Smooth muscle cell (in vitro differentiated cells): Measurements from ENCODE around the gene SDHAF3. TPM values are rescaled to one million over a fixed set of nuclear protein-coding genes. Genes with fewer than 3 reads are reported as not detected.
"Not testable (repeated sequence)": the region's sequence is repeated elsewhere in the genome, so short reads cannot be mapped to it uniquely, and the experiment has no call there.

ENCODE experiments used
- DNase-seq: peaks from one replicate; lab custom pipeline; 2025; ENCODE audit not compliant: unreplicated experiment; lab: John Stamatoyannopoulos, UW
- H2AFZ ChIP-seq: fragments of 200-600 bp; sonication (generic); 2 replicates; pipeline ENCODE4 v1.6.0; 2016; ENCODE audit warnings: antibody characterized with exemption, low read depth, mild to moderate bottlenecking
- H3F3A ChIP-seq: fragments of 200-600 bp; sonication (generic); 2 replicates; pipeline ENCODE4 v1.6.0; 2017; ENCODE audit warnings: antibody characterized with exemption, low read depth
- H3K27ac ChIP-seq: fragments of 200-600 bp; sonication (generic); 2 replicates; pipeline ENCODE4 v1.5.1; 2016; ENCODE audit warnings: low read depth, mild to moderate bottlenecking
- H3K27me3 ChIP-seq: fragments of 200-600 bp; sonication (generic); 2 replicates; pipeline ENCODE4 v1.6.1; 2016; ENCODE audit warnings: low read depth, mild to moderate bottlenecking
- H3K36me3 ChIP-seq: fragments of 200-600 bp; sonication (generic); 2 replicates; pipeline ENCODE4 v1.5.1; 2016; ENCODE audit warnings: low read depth
- H3K4me1 ChIP-seq: fragments of 200-600 bp; sonication (generic); 2 replicates; pipeline ENCODE4 v1.5.1; 2016; ENCODE audit warnings: low read depth
- H3K4me2 ChIP-seq: fragments of 200-600 bp; sonication (generic); 2 replicates; pipeline ENCODE4 v1.6.0; 2016; ENCODE audit warnings: mild to moderate bottlenecking
- H3K4me3 ChIP-seq: fragments of 200-600 bp; sonication (generic); 2 replicates; pipeline ENCODE4 v1.5.1; 2016; ENCODE audit warnings: mild to moderate bottlenecking
- H3K79me2 ChIP-seq: fragments of 200-600 bp; sonication (generic); 2 replicates; pipeline ENCODE4 v1.6.0; 2016; ENCODE audit warnings: low read depth, mild to moderate bottlenecking
- H3K9ac ChIP-seq: fragments of 200-600 bp; sonication (generic); 2 replicates; pipeline ENCODE4 v1.6.0; 2016; ENCODE audit warnings: low read depth
- H3K9me3 ChIP-seq: fragments of 200-600 bp; sonication (generic); replicated peaks from 2 replicates; pipeline ENCODE4 v1.5.1; 2016; ENCODE audit warnings: low read depth
- H4K20me1 ChIP-seq: fragments of 200-600 bp; sonication (generic); 2 replicates; pipeline ENCODE4 v1.6.0; 2016; ENCODE audit warnings: low read depth
- WGBS: methylation state at CpG from one replicate; pipeline ENCODE4 v1.1.7; 2016; ENCODE audit warnings: low lambda C conversion rate; 5-methylcytosine and 5-hydroxymethylcytosine counted together
- polyA plus RNA-seq: library from polyadenylated mRNA; unstranded; fragments of >200 nt; fragmentation: Nextera tagmentation; extraction: Ambion mirVana; gene quantifications from 2 replicates; pipeline ENCODE4 v1.2.1, GENCODE V29; 2016
- total RNA-seq: library from RNA; depleted of rRNA; stranded (reverse); fragments of >200 nt; gene quantifications from 2 replicates; pipeline ENCODE4 v1.2.3, GENCODE V29; 2014
- TF ChIP-seq, protein P1 (sequence below): fragments of 200-600 bp; sonication (generic); IDR thresholded peaks from 2 replicates; pipeline ENCODE4 v1.5.1; 2017; ENCODE audit warnings: borderline replicate concordance, mild to moderate bottlenecking, antibody characterized with exemption; ENCODE audit not compliant: insufficient read depth, poor library complexity, severe bottlenecking

Gene SDHAF3
- total and polyA plus RNA-seq, 2 experiments from 2014 or later, result 25.6 to 28.5 TPM

DNA sequence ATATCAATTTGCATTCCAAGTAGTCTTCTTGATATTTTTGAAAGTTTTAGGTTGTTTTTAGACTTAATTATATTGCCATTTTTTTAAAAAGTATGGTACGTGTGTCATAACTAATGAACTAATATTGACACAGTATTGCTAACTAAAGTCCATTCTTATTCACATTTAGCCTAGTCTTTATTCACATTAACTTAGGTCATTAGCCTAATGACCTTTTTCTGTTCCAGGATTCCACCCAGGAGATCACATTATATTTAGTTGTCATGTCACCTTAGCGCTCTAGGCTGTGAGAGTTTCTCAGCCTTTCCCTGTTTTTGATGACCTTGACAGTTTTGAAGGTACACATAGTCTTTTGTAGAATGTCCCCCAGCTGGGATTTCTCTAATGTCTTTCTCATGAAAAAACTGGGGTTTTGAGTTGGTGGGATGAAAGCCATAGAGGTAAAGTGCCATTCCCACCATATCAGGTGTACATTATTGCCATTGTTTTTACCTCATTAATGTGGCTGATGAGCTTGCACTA is 38.5 kb downstream of the SDHAF3 start:
- H3K4me1 ChIP-seq, result no peaks in the 10 kb centered on the region
- 93% methylated on average over 2 of the region's 2 CpGs for WGBS
- H3K4me3 ChIP-seq, result no peak overlapping the region
- no peak for DNase-seq
- H3K79me2 ChIP-seq, result no peaks in the 10 kb centered on the region
- H3K27ac ChIP-seq, result no peak overlapping the region
- no peaks in the 10 kb centered on the region for H3K36me3 ChIP-seq
- H3F3A ChIP-seq, result no peaks in the 10 kb centered on the region
- H4K20me1 ChIP-seq, result peaks cover 4% of the 10 kb centered on the region
- H2AFZ ChIP-seq, result no peak overlapping the region
- H3K4me2 ChIP-seq, result no peak overlapping the region
- no peaks in the 10 kb centered on the region for H3K27me3 ChIP-seq
- TF ChIP-seq, protein P1, sequence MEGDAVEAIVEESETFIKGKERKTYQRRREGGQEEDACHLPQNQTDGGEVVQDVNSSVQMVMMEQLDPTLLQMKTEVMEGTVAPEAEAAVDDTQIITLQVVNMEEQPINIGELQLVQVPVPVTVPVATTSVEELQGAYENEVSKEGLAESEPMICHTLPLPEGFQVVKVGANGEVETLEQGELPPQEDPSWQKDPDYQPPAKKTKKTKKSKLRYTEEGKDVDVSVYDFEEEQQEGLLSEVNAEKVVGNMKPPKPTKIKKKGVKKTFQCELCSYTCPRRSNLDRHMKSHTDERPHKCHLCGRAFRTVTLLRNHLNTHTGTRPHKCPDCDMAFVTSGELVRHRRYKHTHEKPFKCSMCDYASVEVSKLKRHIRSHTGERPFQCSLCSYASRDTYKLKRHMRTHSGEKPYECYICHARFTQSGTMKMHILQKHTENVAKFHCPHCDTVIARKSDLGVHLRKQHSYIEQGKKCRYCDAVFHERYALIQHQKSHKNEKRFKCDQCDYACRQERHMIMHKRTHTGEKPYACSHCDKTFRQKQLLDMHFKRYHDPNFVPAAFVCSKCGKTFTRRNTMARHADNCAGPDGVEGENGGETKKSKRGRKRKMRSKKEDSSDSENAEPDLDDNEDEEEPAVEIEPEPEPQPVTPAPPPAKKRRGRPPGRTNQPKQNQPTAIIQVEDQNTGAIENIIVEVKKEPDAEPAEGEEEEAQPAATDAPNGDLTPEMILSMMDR, result no peak
- no peaks in the 10 kb centered on the region for H3K9me3 ChIP-seq
- no peak overlapping the region for H3K9ac ChIP-seq

DNA sequence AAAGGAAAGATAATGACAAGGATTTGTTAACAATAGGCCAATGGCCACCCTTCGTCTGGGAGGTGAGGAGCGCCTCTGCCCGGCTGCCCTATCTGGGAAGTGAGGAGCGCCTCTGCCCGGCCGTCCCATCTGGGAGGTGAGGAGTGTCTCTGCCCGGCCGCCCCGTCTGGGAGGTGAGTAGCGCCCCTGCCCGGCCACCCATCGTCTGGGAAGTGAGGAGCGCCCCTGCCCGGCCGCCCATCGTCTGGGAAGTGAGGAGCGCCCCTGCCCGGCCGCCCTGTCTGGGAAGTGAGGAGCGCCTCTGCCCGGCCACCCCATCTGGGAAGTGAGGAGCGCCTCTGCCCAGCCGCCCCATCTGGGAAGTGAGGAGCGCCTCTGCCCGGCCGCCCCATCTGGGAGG is 42.5 kb downstream of the SDHAF3 start:
- not testable (repeated sequence) for H4K20me1 ChIP-seq, H3K27me3 ChIP-seq, H3K4me2 ChIP-seq, H3K27ac ChIP-seq, H3K79me2 ChIP-seq, H3K4me1 ChIP-seq, DNase-seq, H3K9me3 ChIP-seq, H3K4me3 ChIP-seq, H2AFZ ChIP-seq, H3K9ac ChIP-seq, H3K36me3 ChIP-seq, H3F3A ChIP-seq
- WGBS, result over 99% methylated on average over 26 of the region's 26 CpGs

DNA sequence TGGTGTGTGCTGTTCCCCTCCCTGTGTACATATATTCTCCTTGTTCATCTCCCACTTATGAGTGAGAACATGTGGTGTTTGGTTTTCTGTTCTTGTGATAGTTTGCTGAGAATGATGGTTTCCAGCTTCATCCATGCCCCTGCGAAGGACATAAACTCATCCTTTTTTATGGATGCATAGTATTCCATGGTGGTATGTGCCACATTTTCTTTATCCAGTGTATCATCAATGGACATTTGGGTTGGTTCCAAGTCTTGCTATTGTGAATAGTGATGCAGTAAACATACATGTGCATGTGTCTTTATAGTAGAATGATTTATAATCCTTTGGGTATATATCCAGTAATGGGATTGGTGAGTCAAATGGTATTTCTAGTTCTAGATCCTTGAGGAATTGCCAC is 44.1 kb downstream of the SDHAF3 start:
- H3K27me3 ChIP-seq, H3K4me3 ChIP-seq, H3K27ac ChIP-seq, H3K9ac ChIP-seq, H4K20me1 ChIP-seq, H3K4me2 ChIP-seq, H3F3A ChIP-seq, DNase-seq, H3K36me3 ChIP-seq, H3K4me1 ChIP-seq, H3K9me3 ChIP-seq, H2AFZ ChIP-seq, H3K79me2 ChIP-seq: not testable (repeated sequence)
- 94% methylated on average over 1 of the region's 1 CpG for WGBS

DNA sequence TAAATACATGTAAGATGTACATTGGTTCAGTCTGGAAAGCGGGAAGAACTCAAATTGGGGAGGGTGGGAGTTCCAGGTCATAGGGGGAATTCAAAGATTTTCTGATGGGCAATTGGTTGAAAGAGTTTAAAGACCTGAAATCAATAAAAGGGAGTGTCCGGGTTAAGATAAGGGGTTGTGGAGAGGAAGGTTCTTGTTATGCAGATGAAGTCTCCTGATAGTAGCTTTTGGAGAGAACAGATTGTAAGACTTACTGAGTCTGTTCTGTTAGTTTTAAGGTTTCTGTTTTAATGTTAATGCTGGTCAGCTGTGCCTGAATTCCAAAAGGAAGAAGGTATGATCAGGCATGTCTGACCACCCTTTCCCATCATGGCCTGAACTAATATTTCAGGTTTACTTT is 48.8 kb downstream of the SDHAF3 start:
- Histone ChIP-seq H3K27me3 (no peaks in the 10 kb centered on the region), H3K79me2 (no peaks in the 10 kb centered on the region), H3F3A (no peaks in the 10 kb centered on the region), H4K20me1 (no peaks in the 10 kb centered on the region), H3K4me3 (no peak overlapping the region), H3K9ac (no peak overlapping the region), H3K9me3 (no peaks in the 10 kb centered on the region), H3K27ac (no peak overlapping the region), H3K4me1 (no peaks in the 10 kb centered on the region), H3K4me2 (no peak overlapping the region), H3K36me3 (no peaks in the 10 kb centered on the region), H2AFZ (no peak overlapping the region)
- WGBS, result 84% methylated on average over 2 of the region's 2 CpGs
- TF ChIP-seq, protein P1, result no peak
- DNase-seq, result no peak

DNA sequence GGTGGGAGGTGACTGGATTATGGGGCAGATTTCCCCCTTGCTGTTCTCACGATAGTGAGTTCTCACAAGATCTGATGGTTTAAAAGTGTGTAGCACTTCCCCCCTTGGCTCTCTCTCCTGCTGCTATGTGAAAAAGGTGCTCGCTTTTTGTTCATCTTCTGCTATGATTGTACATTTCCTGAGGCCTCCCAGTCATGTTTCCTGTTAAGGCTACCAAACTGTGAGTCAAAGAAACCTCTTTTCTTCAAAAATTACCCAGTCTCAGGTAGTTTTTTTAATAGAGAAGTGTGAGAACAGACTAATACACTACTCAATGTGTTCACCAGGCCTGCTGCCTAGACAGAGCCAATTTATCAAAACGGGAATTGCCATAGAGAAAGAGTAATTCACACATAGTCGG is 49.7 kb downstream of the SDHAF3 start:
- Histone ChIP-seq H4K20me1 (no peaks in the 10 kb centered on the region), H3K4me2 (no peak overlapping the region), H3K9me3 (no peaks in the 10 kb centered on the region), H3K9ac (no peak overlapping the region), H3K4me1 (no peaks in the 10 kb centered on the region), H3K27ac (no peak overlapping the region), H3K27me3 (no peaks in the 10 kb centered on the region), H3K36me3 (no peaks in the 10 kb centered on the region), H3K79me2 (no peaks in the 10 kb centered on the region), H2AFZ (no peak overlapping the region), H3F3A (no peaks in the 10 kb centered on the region), H3K4me3 (no peak overlapping the region)
- no peak for DNase-seq
- TF ChIP-seq, protein P1, result no peak
- WGBS, result 97% methylated on average over 4 of the region's 4 CpGs
